ENCODE data around the gene PCSK2.

The PCSK2 gene

GRCh38 chr20:17262786-17263185 is 35.9 kb downstream of the PCSK2 start:
- no peak for DNase-seq

- DNase-seq = no peak
Measured at GRCh38 chr20:17273717-17274116, 46.9 kb downstream of the PCSK2 start.

GRCh38 chr20:17276101-17276500 is 49.3 kb downstream of the PCSK2 start:
- no peak for DNase-seq

GRCh38 chr20:17281478-17281877 is 54.6 kb downstream of the PCSK2 start:
- peak; percentile 6 for DNase-seq

GRCh38 chr20:17282501-17282900 is 55.7 kb downstream of the PCSK2 start:
- no peak for DNase-seq

GRCh38 chr20:17287503-17287902 is 60.7 kb downstream of the PCSK2 start:
- no peak for DNase-seq

GRCh38 chr20:17287998-17288397 is 61.2 kb downstream of the PCSK2 start:
- DNase-seq = no peak

GRCh38 chr20:17295151-17295726 is 68.4 kb downstream of the PCSK2 start:
- DNase-seq = no peak

- no peak for DNase-seq
Measured at GRCh38 chr20:17295991-17296390, 69.2 kb downstream of the PCSK2 start.

GRCh38 chr20:17298171-17298570 is 71.3 kb downstream of the PCSK2 start:
- DNase-seq = no peak

GRCh38 chr20:17298751-17299150 is 71.9 kb downstream of the PCSK2 start:
- no peak for DNase-seq

- DNase-seq = no peak
Measured at GRCh38 chr20:17300113-17300512, 73.3 kb downstream of the PCSK2 start.

GRCh38 chr20:17304774-17305173 is 77.9 kb downstream of the PCSK2 start:
- no peak for DNase-seq

GRCh38 chr20:17306427-17306826 is 79.6 kb downstream of the PCSK2 start:
- DNase-seq = no peak

- DNase-seq = no peak
Measured at GRCh38 chr20:17314264-17314663, 87.4 kb downstream of the PCSK2 start.

GRCh38 chr20:17315407-17316231 is 88.8 kb downstream of the PCSK2 start:
- peak; percentile 41 for DNase-seq

GRCh38 chr20:17316316-17317038 is 89.6 kb downstream of the PCSK2 start:
- DNase-seq = peak; percentile 43

- peak; percentile 23 for DNase-seq
Measured at GRCh38 chr20:17317341-17317740, 90.5 kb downstream of the PCSK2 start.

GRCh38 chr20:17320456-17320855 is 93.6 kb downstream of the PCSK2 start:
- no peak for DNase-seq

GRCh38 chr20:17326096-17326495 is 99.3 kb downstream of the PCSK2 start:
- no peak for DNase-seq

GRCh38 chr20:17327185-17328148 is 100.6 kb downstream of the PCSK2 start:
- DNase-seq = peak; percentile 69

- no peak for DNase-seq
Measured at GRCh38 chr20:17334932-17335331, 108.1 kb downstream of the PCSK2 start.

GRCh38 chr20:17339000-17339399 is 112.2 kb downstream of the PCSK2 start:
- DNase-seq = no peak

All from NCI-H2227 treated with DMSO at 0.1 percent for 48 hours (cell line).